Adrenal gland (tissue), 12 donors: ENCODE measurements around the gene MED26. TPM values are rescaled to one million over a fixed set of nuclear protein-coding genes. Genes with fewer than 3 reads are reported as not detected.

Experiments
- DNase-seq, 7 donors: peaks; one replicate each; pipeline ENCODE4 v3.0.0-alpha.2; 2019 to 2020
- H3K27ac ChIP-seq, 5 donors: fragments of 200-600 bp; sonication (generic) in 4 of 5; 1 replicate in 3 of 5; 2 replicates in 2 of 5; pipeline versions ENCODE4 v1.5.1 to v1.8.0; 2016 to 2020; ENCODE audit warnings: mild to moderate bottlenecking in 1 of 5
- H3K27me3 ChIP-seq: fragments of 200-600 bp; 2 replicates; pipeline ENCODE4 v1.8.0; 2021
- H3K36me3 ChIP-seq, 2 donors: fragments of 200-600 bp; replicated peaks in 1 of 2; 1 replicate in 1 of 2; 2 replicates in 1 of 2; pipeline versions ENCODE4 v1.5.1 to v1.8.0; 2018 to 2022
- H3K4me1 ChIP-seq, 2 donors: fragments of 200-600 bp; replicated peaks in 1 of 2; 1 replicate in 1 of 2; 2 replicates in 1 of 2; pipeline versions ENCODE4 v1.5.1 to v1.8.0; 2018 to 2021
- H3K4me3 ChIP-seq, 4 donors: fragments of 200-600 bp; sonication (generic) in 3 of 4; one replicate each; pipeline ENCODE4 v1.5.1; 2016 to 2018
- H3K9me3 ChIP-seq, 3 donors: fragments of 200-600 bp; sonication (generic) in 1 of 3; replicated peaks in 1 of 3; 1 replicate in 2 of 3; 2 replicates in 1 of 3; pipeline versions ENCODE4 v1.5.1 to v1.8.0; 2016 to 2021
- CTCF ChIP-seq, 6 experiments: fragments of 450-650 bp in 4 of 6; fragments of 200-600 bp in 2 of 6; sonication (generic) in 1 of 6; IDR thresholded peaks; 1 replicate in 5 of 6; 2 replicates in 1 of 6; pipeline versions ENCODE4 v1.5.1 to v1.8.0; 2016 to 2021; ENCODE audit warnings: antibody characterized with exemption in 6 of 6, mild to moderate bottlenecking in 2 of 6, moderate library complexity in 1 of 6
- POLR2A ChIP-seq, 2 donors: fragments of 450-650 bp; IDR thresholded peaks; one replicate each; pipeline ENCODE4 v1.6.1; 2017; ENCODE audit warnings: antibody characterized with exemption in 2 of 2, mild to moderate bottlenecking in 2 of 2, moderate library complexity in 1 of 2
- WGBS, 4 donors: extraction: QIAGEN DNeasy Blood & Tissue Kit in 2 of 4; methylation state at CpG; one replicate each; pipeline versions ENCODE4 v1.1.5 to v1.1.7; 2013 to 2017; 5-methylcytosine and 5-hydroxymethylcytosine counted together
- intact Hi-C, 2 donors: fragments of 100-400 bp; cut with DNase I; formaldehyde crosslinking; loops; one replicate each; pipeline versions ENCODE4 v1.14.1 to v1.15.0; 2022 to 2023
- polyA plus RNA-seq, 3 donors: library from polyadenylated mRNA; stranded (reverse); fragments of 200-250 nt in 2 of 3; fragments of 350-450 nt in 1 of 3; fragmentation: Illumina TruSeq in 1 of 3; extraction: RNeasy Lipid Tissue Mini Kit (QIAGEN cat#74804) in 1 of 3; gene quantifications; one replicate each; pipeline ENCODE4 v1.2.3, GENCODE V29; 2013 to 2014
- total RNA-seq, 9 donors: library from RNA; depleted of rRNA in 4 of 9; stranded (reverse); fragments of >200 nt in 4 of 9; fragments of 120-200 nt in 1 of 9; fragmentation: NEBNext Ultra II Directional in 1 of 9; extraction: Animal tissue kit (Norgen Biotek cat#: 25700) in 1 of 9; gene quantifications; one replicate each; pipeline versions ENCODE4 v1.1.0 to v1.2.4, GENCODE V29; 2013 to 2023
- donor health status: healthy with polysubstance abuse.
- donor health status: Bipolar disorder and iron deficiency.
- donor health status: DM: yes; HTN: yes; CAD: no.
- donor health status: DM: no; HTN: no; CAD: no.
- donor health status: DM: no; HTN: no; CAD: no.
- donor health status: DM: yes; HTN: yes; CAD: no.

The MED26 gene
- total and polyA plus RNA-seq, 12 donors, result 4.6 to 17.3 (median 9.0) TPM

- H3K27ac ChIP-seq, result no peak overlapping the region
- no peaks in the 10 kb centered on the region for H3K27me3 ChIP-seq
- TF ChIP-seq POLR2A (IDR thresholded peaks at IDR 0.05), result no peak
- TF ChIP-seq CTCF (IDR thresholded peaks at IDR 0.05), result no peak
- no peak for DNase-seq
- H3K4me3 ChIP-seq, result no peak overlapping the region
- H3K9me3 ChIP-seq, result no peaks in the 10 kb centered on the region
- H3K36me3 ChIP-seq, result peaks cover 0 to 78% of the 10 kb centered on the region in 2 donors
- H3K4me1 ChIP-seq, result no peaks in the 10 kb centered on the region
- intact Hi-C loops, result no loop called here
- WGBS, 4 donors, result 86 to 94% (median 88%) methylated on average over 8 to 9 of the region's 9 CpGs
Observed at GRCh38 chr19:16645140-16645539, 17.1 kb upstream of the MED26 start.

GRCh38 chr19:16641695-16642094 is 13.7 kb upstream of the MED26 start:
- intact Hi-C loops, result no loop called here
- DNase-seq, result no peak
- no peak overlapping the region for H3K4me3 ChIP-seq
- 96 to 98% (median 97%) methylated on average over 7 to 10 of the region's 10 CpGs for WGBS, 4 donors
- H3K27ac ChIP-seq, result no peak overlapping the region
- no peaks in the 10 kb centered on the region for H3K9me3 ChIP-seq
- H3K36me3 ChIP-seq, result peaks cover 0 to 73% of the 10 kb centered on the region in 2 donors
- H3K27me3 ChIP-seq, result no peaks in the 10 kb centered on the region
- no peak for TF ChIP-seq CTCF (IDR thresholded peaks at IDR 0.05)
- TF ChIP-seq POLR2A (IDR thresholded peaks at IDR 0.05), result no peak
- H3K4me1 ChIP-seq, result peaks cover 0 to 8% of the 10 kb centered on the region in 2 donors

GRCh38 chr19:16640951-16641350 is 12.9 kb upstream of the MED26 start:
- Histone ChIP-seq H3K9me3 (no peaks in the 10 kb centered on the region), H3K27me3 (no peaks in the 10 kb centered on the region), H3K27ac (no peak overlapping the region), H3K4me1 (peaks cover 0 to 8% of the 10 kb centered on the region in 2 donors), H3K36me3 (peaks cover 0 to 65% of the 10 kb centered on the region in 2 donors), H3K4me3 (no peak overlapping the region)
- intact Hi-C loops, result no loop called here
- no peak for TF ChIP-seq CTCF (IDR thresholded peaks at IDR 0.05)
- no peak for TF ChIP-seq POLR2A (IDR thresholded peaks at IDR 0.05)
- DNase-seq, result no peak
- WGBS, 4 donors, result 83 to 100% (median 99%) methylated on average over 1 of the region's 1 CpG

GRCh38 chr19:16638666-16639065 is 10.7 kb upstream of the MED26 start:
- 93 to 100% (median 97%) methylated on average over 1 of the region's 1 CpG for whole genome bisulfite sequencing, 4 donors
- TF ChIP-seq POLR2A (IDR thresholded peaks at IDR 0.05) (no peak), CTCF (IDR thresholded peaks at IDR 0.05) (no peak)
- Histone ChIP-seq H3K36me3 (peaks cover 0 to 51% of the 10 kb centered on the region in 2 donors), H3K27ac (no peak overlapping the region), H3K9me3 (no peaks in the 10 kb centered on the region), H3K4me1 (peaks cover 0 to 8% of the 10 kb centered on the region in 2 donors), H3K4me3 (no peak overlapping the region), H3K27me3 (no peaks in the 10 kb centered on the region)
- intact Hi-C loops, result no loop called here
- no peak for DNase-seq
